Fibroblast of gingiva (primary cell): Measurements from ENCODE around the gene GPHN.
"Not testable (repeated sequence)": the region's sequence is repeated elsewhere in the genome, so short reads cannot be mapped to it uniquely, and the experiment has no call there.

Experiments used
- DNase-seq: peaks from one replicate; pipeline ENCODE4 v3.0.0-alpha.2; 2011; ENCODE audit warnings: low read depth

GPHN gene

GRCh38 chr14:66502836-66503235 lies 5.1 kb upstream of the GPHN start:
- DNase-seq = not testable (repeated sequence)

DNA sequence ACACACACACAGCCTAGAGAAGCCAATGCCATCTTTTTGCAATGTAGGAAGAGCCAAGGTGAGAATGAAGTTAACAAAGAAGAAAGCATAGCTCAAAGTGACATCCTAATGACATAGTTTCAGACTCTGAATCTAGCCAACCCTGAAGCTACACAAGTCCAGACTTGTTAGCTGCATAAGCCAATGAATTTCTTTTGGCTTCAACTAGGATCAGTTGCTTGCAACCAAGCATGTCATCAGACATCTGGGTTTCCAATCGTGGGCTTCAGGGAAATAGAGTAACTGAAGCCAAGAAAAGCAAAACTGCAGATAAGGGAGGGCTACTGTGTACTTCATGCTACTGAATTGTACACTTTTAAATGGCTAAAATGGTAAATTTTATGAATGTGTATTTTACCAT lies 4.4 kb upstream of the GPHN start:
- DNase-seq = peak; percentile 22

- DNase-seq = no peak
Measured at GRCh38 chr14:66507181-66507721, 696 bp upstream of the GPHN start.

GRCh38 chr14:66508547-66508845 lies 549 bp downstream of the GPHN start:
- DNase-seq = no peak

GRCh38 chr14:66508846-66509621 lies 1.1 kb downstream of the GPHN start:
- peak; percentile 18 for DNase-seq

DNA sequence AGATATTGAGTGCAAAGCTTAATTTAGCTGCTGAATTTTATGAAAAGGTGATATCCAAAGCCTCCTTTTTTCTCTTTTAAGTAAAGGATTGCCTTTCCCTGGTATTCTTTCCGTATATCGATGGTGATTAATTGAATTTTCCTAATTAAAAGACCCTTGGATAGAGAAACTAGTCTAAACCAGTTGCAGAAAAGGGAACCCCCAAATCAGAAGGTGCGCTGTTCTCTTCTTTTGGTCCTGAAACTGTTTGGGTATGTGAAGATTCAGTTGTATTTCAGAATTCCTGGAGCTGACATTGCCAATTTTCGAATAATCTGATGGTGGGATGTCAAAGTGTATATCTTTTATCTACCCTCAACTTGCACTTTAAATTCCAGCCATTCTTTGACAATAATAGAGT lies 1.9 kb downstream of the GPHN start:
- no peak for DNase-seq

GRCh38 chr14:66511849-66512248 lies 3.9 kb downstream of the GPHN start:
- DNase-seq = no peak

DNA sequence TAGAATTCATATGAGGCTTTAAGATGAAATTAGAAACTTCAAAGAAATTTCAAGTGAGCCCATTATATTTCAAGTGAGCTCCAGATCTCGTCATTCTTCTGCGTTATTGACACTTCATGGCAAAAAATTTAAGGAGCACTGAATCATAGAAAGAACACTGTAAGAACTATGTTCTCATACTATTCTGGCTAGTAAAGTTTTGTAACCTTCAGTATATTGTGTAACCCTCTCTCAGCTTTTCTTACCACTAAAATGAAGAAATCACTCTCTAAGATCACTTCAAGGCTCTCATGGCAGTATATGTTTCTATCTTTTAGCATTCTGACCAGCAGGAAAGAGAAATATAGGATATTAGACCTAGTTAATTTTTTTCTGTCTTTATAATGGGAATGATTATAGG lies 6.3 kb downstream of the GPHN start:
- DNase-seq = peak; percentile 59

DNA sequence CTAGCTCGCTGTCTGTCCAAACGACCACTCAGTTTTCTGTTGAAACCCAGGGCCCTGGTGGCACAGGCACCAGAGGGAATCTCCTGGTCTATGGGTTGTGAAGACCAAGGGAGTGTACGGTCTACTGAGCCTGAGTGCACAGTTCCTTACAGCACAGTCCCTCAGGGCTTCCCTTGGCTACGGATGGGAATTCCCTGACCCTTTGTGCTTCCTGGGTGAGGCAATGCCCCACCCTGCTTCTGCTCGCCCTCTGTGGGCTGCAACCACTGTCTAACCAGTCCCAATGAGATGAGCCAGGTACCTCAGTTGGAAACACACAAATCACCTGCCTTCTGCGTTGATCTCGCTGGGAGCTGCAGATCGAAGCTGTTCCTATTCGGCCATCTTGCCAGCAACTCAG lies 22.6 kb downstream of the GPHN start:
- DNase-seq = no peak

GRCh38 chr14:66539034-66539433 lies 31.1 kb downstream of the GPHN start:
- no peak for DNase-seq

DNA sequence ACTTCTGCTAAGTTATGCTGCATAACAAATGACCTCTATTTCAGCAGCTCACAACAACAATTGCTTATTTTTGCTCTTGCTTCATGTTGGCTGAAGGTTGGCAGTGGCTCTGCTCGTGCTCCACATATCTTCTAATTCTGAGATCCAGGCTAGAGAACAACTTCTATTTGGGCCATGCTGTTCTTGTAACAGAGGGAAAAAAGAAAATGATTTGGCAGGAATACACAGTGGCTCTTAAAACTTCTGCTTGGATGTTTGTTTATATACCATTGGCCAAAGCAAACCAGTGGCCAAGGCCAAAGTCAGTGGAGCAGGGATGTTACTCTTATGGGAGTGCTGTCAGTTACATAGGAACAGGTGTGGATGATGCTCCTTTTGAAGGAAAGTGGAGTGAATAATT lies 32.1 kb downstream of the GPHN start:
- DNase-seq = peak; percentile 1

GRCh38 chr14:66541627-66542026 lies 33.7 kb downstream of the GPHN start:
- DNase-seq = no peak

GRCh38 chr14:66543996-66544395 lies 36.0 kb downstream of the GPHN start:
- DNase-seq = no peak

DNA sequence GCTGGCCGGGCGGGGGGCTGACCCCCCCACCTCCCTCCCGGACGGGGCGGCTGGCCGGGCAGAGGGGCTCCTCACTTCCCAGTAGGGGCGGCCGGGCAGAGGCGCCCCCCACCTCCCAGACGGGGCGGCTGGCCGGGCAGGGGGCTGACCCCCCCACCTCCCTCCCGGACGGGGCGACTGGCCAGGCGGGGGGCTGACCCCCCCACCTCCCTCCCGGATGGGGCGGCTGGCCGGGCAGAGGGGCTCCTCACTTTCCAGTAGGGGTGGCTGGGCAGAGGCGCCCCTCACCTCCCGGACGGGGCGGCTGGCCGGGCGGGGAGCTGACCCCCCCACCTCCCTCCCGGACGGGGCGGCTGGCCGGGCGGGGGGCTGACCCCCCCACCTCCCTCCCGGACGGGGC lies 37.2 kb downstream of the GPHN start:
- DNase-seq = not testable (repeated sequence)

DNA sequence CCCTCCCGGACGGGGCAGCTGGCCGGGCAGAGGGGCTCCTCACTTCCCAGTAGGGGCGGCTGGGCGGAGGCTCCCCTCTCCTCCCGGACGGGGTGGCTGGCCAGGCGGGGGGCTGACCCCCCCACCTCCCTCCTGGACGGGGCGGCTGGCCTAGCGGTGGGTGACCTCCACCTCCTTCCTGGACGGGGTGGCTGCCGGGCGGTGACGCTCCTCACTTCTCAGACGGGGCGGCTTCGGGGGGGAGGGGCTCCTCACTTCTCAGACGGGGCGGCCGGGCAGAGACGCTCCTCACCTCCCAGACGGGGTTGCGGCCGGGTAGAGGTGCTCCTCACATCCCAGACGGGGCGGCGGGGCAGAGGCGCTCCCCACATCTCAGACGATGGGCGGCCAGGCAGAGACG lies 37.8 kb downstream of the GPHN start:
- DNase-seq = not testable (repeated sequence)

DNA sequence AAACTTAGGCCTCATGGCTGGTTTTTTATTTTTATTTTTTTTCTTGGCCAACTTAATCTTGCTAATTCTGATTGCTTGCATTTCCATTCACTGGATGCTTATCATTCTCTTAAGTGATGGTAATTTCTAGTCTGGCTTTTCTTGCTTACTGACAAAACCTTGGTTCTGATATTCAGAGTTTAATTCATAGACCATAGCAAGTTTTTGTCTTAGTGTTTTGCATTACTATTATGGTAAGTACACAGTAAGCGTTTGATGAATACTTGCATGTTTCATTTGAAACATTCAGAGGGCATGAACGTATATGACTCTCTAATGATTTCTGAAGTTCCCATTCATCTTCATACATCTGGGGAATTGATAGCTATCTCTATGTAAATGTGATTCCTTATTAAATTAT lies 55.8 kb downstream of the GPHN start:
- no peak for DNase-seq

- no peak for DNase-seq
Measured at GRCh38 chr14:66568220-66568619, 60.3 kb downstream of the GPHN start.

DNA sequence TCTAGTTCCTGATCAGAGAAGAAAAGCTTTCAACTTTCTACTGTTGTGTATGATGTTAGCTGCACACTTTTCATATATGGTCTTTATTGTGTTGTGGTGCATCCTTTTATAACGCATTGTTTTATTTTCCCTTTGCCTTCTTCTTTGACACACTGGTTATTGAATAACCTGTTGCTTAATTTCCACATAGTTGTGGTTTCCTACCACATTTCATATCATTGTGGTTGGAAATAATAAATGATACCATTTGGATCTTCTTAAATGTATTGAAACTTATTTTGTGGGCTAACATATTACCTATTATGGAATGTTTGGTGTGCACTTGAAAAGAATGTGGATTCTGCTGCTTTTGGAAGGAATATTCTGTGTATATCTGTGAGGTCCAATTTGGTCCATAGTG lies 64.9 kb downstream of the GPHN start:
- DNase-seq = peak; percentile 37

GRCh38 chr14:66575014-66575413 lies 67.1 kb downstream of the GPHN start:
- no peak for DNase-seq

GRCh38 chr14:66575939-66576338 lies 68.0 kb downstream of the GPHN start:
- no peak for DNase-seq

DNA sequence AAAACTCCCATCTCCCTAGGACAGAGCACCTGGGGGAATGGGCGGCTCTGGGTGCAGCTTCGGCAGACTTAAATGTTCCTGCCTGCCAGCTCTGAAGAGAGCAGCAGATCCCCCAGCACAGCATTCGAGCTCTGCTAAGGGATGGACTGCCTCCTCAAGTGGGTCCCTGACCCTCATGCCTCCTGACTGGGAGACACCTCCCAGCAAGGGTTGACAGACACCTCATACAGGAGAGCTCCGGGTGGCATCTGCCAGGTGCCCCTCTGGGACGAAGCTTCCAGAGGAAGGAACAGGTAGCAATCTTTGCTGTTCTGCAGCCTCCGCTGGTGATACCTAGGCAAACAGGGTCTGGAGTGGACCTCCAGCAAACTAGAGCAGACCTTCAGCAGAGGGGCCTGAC lies 79.8 kb downstream of the GPHN start:
- DNase-seq = not testable (repeated sequence)

DNA sequence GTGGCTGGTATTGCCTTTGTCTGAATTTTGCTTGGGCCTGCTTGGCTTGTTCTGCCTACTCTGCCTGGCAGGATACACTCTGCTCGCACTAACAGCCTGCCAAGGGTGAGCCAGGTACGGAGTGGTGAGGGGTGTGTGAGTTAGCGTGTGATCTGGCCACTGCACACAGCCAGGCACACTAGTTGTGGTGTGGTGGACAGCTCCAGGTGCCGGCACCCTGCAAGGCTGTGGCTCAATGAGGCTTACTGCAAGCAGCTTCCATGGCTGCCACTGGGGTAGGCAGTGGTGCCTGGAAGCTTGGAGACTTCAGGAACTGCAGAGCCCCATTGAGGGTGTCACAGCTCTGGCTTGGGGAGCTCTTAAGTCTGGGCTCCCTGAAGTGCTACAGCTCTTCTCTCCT lies 87.4 kb downstream of the GPHN start:
- no peak for DNase-seq

- DNase-seq = no peak
Measured at GRCh38 chr14:66596241-66596985, 88.5 kb downstream of the GPHN start.

- DNase-seq = peak; percentile 47
Measured at GRCh38 chr14:66600416-66600815, 92.5 kb downstream of the GPHN start.
